ENCODE results near the gene R3HCC1L.
"Not testable (repeated sequence)": the region's sequence is repeated elsewhere in the genome, so short reads cannot be mapped to it uniquely, and the experiment has no call there.

R3HCC1L gene

DNA sequence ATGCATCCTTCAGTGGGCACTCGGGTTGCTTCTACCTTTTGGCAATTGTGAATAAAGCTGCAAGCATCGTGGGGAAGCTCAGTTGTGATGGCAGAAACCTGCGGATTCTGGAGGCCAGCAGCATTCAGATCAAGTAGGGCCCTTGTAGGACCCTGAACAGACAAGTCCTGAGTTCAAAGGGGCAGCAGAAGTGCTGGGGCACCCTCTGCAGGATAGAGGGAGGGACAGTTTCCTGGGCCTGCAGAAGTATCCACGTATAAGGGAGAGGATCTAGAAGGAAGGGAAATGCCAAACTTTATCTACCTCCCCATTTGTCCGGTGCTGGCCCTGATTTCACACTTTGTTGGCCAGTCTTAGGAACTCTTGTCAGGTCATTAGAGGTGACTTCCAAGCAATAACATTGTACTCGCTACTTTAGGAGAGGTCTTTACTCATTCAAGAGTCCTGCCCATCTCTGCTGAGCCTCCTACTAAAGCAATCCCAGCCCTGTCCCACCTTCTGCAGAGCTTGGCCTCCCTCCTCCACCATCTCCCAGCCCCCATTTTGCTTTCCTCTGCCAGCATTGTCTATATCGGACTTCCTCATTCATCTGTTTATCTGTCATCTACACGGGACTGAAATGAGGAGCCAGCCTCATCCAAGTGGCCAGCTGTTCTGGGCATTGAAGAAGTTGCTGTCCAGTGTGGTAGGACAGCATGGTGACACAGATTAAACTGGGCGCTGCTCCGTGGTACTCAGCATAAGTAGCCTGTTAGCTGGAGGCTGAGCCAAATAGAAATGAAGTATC is 26.6 kb upstream of the R3HCC1L start:
- no peaks in the 10 kb centered on the region for H3K9me3 Mint-ChIP-seq (ENCODE audit: low read depth)
- no peaks in the 10 kb centered on the region for H3K36me3 Mint-ChIP-seq
- peaks cover 10% of the 10 kb centered on the region for H3K27me3 Mint-ChIP-seq
- no peaks in the 10 kb centered on the region for H3K4me1 Mint-ChIP-seq (ENCODE audit: low read depth)
- no peak overlapping the region for H3K4me3 Mint-ChIP-seq
- H3K27ac Mint-ChIP-seq: no peak overlapping the region

- no peaks in the 10 kb centered on the region for H3K9me3 Mint-ChIP-seq (ENCODE audit: low read depth)
- no peaks in the 10 kb centered on the region for H3K4me1 Mint-ChIP-seq (ENCODE audit: low read depth)
- H3K27ac Mint-ChIP-seq: no peak overlapping the region
- H3K27me3 Mint-ChIP-seq: peaks cover 17% of the 10 kb centered on the region
- no peak overlapping the region for H3K4me3 Mint-ChIP-seq
- H3K36me3 Mint-ChIP-seq: no peaks in the 10 kb centered on the region
These were observed 24.1 kb upstream of the R3HCC1L start for GRCh38 chr10:98110356-98110755.

- Mint-ChIP-seq H3K4me3 (no peak overlapping the region), H3K36me3 (peaks cover 2% of the 10 kb centered on the region), H3K9me3 (ENCODE audit: low read depth) (no peaks in the 10 kb centered on the region), H3K27me3 (peaks cover 24% of the 10 kb centered on the region), H3K4me1 (ENCODE audit: low read depth) (no peaks in the 10 kb centered on the region), H3K27ac (no peak overlapping the region)
These were observed 19.2 kb upstream of the R3HCC1L start for GRCh38 chr10:98115031-98115787.

- Mint-ChIP-seq H3K27me3 (peaks cover 12% of the 10 kb centered on the region), H3K4me3 (no peak overlapping the region), H3K36me3 (peaks cover 10% of the 10 kb centered on the region), H3K9me3 (ENCODE audit: low read depth) (peaks cover 4% of the 10 kb centered on the region), H3K27ac (no peak overlapping the region), H3K4me1 (ENCODE audit: low read depth) (no peaks in the 10 kb centered on the region)
These were observed 14.6 kb upstream of the R3HCC1L start for GRCh38 chr10:98119891-98120290.

DNA sequence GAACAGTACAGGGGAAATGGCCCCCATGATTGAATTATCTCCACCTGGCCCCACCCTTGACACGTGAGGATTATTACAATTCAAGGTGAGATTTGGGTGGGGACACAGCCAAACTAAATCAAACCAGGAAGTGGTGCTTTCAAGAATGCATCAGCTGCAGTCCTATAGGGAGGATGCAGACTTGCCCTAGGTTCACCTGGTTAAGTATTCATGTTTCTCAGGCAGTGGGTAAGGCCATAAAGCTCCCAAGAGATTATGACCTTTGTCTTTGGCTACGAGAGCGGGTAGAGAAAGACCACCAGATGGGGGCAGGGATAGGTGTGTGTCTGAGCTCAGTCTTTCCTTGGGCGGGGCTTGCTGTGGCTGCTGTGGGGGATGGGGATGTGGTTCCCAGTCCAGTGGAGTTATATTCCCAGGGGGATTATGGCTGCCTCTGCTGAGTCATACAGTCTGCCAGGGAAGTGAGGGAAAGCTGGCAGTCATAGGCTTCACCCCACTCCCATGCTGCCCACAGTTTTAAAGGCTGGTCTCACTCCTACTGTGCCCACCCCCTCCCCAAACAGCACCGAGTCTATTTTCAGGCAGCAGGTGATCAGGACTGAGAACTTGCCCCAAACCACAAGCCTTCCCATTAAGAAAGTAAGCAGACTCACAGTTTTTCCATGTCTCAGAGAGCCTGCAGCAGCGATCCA is 8.4 kb upstream of the R3HCC1L start:
- Mint-ChIP-seq H3K4me1 (ENCODE audit: low read depth) (no peaks in the 10 kb centered on the region), H3K36me3 (peaks cover 8% of the 10 kb centered on the region), H3K4me3 (no peak overlapping the region), H3K27ac (no peak overlapping the region), H3K9me3 (ENCODE audit: low read depth) (peaks cover 4% of the 10 kb centered on the region), H3K27me3 (peaks cover 13% of the 10 kb centered on the region)

GRCh38 chr10:98128802-98129201 is 5.7 kb upstream of the R3HCC1L start:
- Mint-ChIP-seq H3K27me3 (peaks cover 10% of the 10 kb centered on the region), H3K27ac (no peak overlapping the region), H3K4me1 (ENCODE audit: low read depth) (peaks cover 2% of the 10 kb centered on the region), H3K9me3 (ENCODE audit: low read depth) (no peaks in the 10 kb centered on the region), H3K36me3 (peaks cover 6% of the 10 kb centered on the region), H3K4me3 (no peak overlapping the region)

DNA sequence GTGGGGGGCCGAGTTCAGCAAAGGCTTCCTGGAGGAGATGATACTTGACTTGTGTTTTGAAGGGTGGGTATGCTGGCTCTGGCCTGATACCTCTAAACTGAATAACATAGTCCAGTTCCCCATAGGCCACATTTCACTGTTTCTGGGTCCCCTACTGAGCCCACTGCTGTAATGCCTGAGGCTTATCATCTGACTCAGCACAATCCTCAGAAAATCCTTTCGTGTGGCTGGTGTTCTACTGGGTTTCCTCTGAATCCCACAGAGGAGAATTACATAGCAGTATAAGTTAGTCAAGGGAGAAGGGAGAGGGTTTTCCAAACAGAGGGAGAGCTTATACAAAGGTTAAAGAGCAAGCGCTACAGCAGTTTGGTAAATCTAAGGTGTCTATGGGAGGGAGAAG is 2.8 kb upstream of the R3HCC1L start:
- Mint-ChIP-seq H3K27me3 (peaks cover 7% of the 10 kb centered on the region), H3K4me3 (no peak overlapping the region), H3K4me1 (ENCODE audit: low read depth) (peaks cover 21% of the 10 kb centered on the region), H3K36me3 (peaks cover 2% of the 10 kb centered on the region), H3K9me3 (ENCODE audit: low read depth) (no peaks in the 10 kb centered on the region), H3K27ac (no peak overlapping the region)

DNA sequence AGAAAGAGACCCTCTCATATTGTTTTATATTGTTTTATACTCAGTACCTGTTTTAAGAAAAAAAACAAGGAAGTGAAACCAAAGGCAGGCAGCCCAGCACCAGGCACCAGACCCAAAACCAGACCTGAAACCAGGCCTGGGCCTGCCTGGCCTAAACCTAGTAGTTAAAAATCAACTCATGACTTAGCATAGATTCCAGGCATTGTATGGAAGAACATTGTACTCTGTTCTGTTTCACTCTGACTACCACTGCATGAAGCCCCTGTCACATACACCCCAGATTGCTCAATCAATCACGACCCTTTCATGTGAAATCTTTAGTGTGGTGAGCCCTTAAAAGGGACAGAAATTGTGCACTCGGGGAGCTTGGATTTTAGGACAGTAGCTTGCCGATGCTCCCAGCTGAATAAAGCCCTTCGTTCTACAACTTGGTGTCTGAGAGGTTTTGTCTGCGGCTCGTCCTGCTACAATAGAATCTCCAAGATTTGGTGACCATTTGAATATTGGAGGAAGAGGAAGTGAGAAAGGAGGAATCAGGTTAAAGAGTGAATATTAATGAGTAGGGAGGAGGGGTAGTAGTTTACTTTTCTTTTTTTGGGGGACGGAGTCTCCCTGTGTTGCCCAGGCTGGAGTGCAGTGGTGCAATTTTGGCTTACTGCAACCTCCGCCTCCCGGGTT is 1.2 kb upstream of the R3HCC1L start:
- Mint-ChIP-seq H3K27ac (peak overlapping the region; percentile 34), H3K4me1 (ENCODE audit: low read depth) (peaks cover 32% of the 10 kb centered on the region), H3K4me3 (peak overlapping the region; percentile 60)
- not testable (repeated sequence) for H3K27me3 Mint-ChIP-seq; H3K36me3 Mint-ChIP-seq; H3K9me3 Mint-ChIP-seq (ENCODE audit: low read depth)

GRCh38 chr10:98134117-98134430 is 383 bp upstream of the R3HCC1L start:
- H3K9me3 Mint-ChIP-seq (ENCODE audit: low read depth): no peaks in the 10 kb centered on the region
- peak overlapping the region; percentile 95 for H3K4me3 Mint-ChIP-seq
- H3K4me1 Mint-ChIP-seq (ENCODE audit: low read depth): peaks cover 39% of the 10 kb centered on the region
- H3K36me3 Mint-ChIP-seq: peaks cover 2% of the 10 kb centered on the region
- peaks cover 2% of the 10 kb centered on the region for H3K27me3 Mint-ChIP-seq
- H3K27ac Mint-ChIP-seq: peak overlapping the region; percentile 96

- Mint-ChIP-seq H3K4me3 (peak overlapping the region; percentile 95), H3K27me3 (no peaks in the 10 kb centered on the region), H3K36me3 (peaks cover 2% of the 10 kb centered on the region), H3K27ac (peak overlapping the region; percentile 96), H3K4me1 (ENCODE audit: low read depth) (peaks cover 48% of the 10 kb centered on the region), H3K9me3 (ENCODE audit: low read depth) (no peaks in the 10 kb centered on the region)
These were observed 904 bp downstream of the R3HCC1L start for GRCh38 chr10:98135222-98135899.

DNA sequence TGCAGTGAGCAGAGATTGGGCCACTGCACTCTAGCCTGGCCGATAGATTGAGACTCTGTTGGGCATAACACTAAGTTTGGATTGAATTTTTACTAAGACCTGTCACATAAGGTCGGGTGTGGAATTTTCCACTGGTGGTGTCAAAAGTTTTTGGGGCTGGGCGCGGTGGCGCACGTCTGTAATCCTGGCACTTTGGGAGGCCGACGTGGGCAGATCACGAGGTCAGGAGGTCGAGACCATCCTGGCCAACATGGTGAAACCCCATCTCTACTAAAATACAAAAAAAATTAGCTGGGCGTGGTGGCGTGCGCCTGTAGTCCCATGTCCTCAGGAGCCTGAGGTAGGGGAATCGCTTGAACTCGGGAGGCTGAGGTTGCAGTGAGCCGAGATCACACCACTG is 2.3 kb downstream of the R3HCC1L start:
- H3K9me3 Mint-ChIP-seq (ENCODE audit: low read depth); H3K27me3 Mint-ChIP-seq; H3K36me3 Mint-ChIP-seq; H3K27ac Mint-ChIP-seq; H3K4me3 Mint-ChIP-seq: not testable (repeated sequence)
- peaks cover 60% of the 10 kb centered on the region for H3K4me1 Mint-ChIP-seq (ENCODE audit: low read depth)

DNA sequence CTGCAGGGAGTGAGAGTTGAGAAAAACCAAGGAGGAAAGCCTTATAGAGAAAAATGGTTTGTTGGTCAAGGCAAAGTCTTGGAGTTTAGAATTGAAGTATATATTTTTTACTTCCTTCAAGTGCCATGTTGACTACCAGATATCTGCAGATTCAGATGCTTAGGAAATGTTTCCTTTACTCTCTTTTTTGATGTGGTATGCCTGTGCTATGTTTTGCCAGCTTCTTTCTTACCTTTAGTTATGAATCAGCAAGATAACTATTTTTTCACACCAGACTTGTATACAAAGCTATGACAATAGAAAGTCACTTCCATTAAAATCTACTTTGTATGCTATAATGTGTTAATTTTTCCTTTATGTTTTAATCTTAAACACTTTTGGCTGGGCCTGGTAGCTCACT is 3.6 kb downstream of the R3HCC1L start:
- peak overlapping the region; percentile 75 for H3K27ac Mint-ChIP-seq
- H3K4me1 Mint-ChIP-seq (ENCODE audit: low read depth): peaks cover 70% of the 10 kb centered on the region
- H3K27me3 Mint-ChIP-seq: no peaks in the 10 kb centered on the region
- H3K9me3 Mint-ChIP-seq (ENCODE audit: low read depth): no peaks in the 10 kb centered on the region
- peaks cover 2% of the 10 kb centered on the region for H3K36me3 Mint-ChIP-seq
- peak overlapping the region; percentile 33 for H3K4me3 Mint-ChIP-seq

DNA sequence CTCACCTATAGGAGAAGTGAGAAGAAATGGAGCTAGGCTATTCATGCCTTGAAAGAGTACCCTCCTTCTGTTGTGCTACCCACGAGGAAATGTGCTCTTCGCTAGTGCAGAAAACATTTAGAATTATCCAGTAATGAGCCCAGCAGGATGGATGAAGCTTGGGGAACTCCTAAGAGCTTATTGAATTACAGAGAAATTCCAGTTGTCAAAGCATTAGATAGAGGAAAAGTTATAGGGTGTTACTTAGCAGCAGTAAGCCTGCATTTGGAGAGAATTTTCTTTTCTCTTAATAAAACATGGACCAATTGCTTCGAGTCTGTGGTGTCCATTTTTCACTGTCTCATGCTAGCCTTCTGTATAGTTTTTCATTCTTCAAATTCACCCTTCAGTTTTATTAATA is 5.0 kb downstream of the R3HCC1L start:
- Mint-ChIP-seq H3K27me3 (no peaks in the 10 kb centered on the region), H3K36me3 (peaks cover 2% of the 10 kb centered on the region), H3K4me3 (no peak overlapping the region), H3K4me1 (ENCODE audit: low read depth) (peaks cover 70% of the 10 kb centered on the region), H3K27ac (no peak overlapping the region), H3K9me3 (ENCODE audit: low read depth) (no peaks in the 10 kb centered on the region)

DNA sequence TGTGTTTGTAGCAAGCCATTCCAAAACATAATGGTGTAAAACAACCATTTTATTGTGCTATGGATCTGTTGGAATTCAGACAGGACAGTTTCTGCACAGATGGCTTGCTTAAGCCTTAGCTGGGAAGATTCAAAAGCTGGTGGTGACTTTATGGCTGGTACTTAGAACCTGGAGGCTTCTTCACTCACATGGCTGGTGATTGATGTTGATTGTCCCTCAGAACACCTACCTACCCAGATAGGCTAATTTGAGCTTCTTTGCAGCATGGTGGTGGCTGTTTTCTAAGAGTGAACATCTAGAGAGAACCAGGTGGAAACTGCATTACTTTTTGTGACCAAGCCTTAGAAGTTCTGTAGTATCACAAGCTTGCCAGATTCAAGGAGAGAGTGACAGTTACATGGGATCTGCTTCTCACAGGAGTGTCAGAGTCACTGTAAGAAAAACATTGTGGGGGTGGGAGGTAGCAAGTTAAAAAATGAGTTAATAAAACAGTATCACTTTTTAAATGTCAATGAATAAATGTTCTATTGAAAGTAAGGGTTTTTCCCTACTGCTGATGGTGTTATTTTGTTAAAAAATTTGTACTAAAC is 7.1 kb downstream of the R3HCC1L start:
- Mint-ChIP-seq H3K36me3 (peaks cover 12% of the 10 kb centered on the region), H3K27me3 (no peaks in the 10 kb centered on the region), H3K4me1 (ENCODE audit: low read depth) (peaks cover 66% of the 10 kb centered on the region), H3K4me3 (peak overlapping the region; percentile 39), H3K9me3 (ENCODE audit: low read depth) (no peaks in the 10 kb centered on the region), H3K27ac (peak overlapping the region; percentile 70)
